Lower leg skin (tissue), 3 donors: ENCODE results near the gene SHC1.

Experiments
- POLR2A ChIP-seq, 2 donors: fragments of 450-650 bp; IDR thresholded peaks; one replicate each; pipeline ENCODE4 v1.6.1; 2016 to 2017; ENCODE audit warnings: antibody characterized with exemption in 2 of 2, mild to moderate bottlenecking in 1 of 2, moderate library complexity in 1 of 2
- TF ChIP-seq, protein P1 (sequence below), 3 donors: fragments of 450-650 bp; IDR thresholded peaks; one replicate each; pipeline ENCODE4 v1.5.1; 2016; ENCODE audit warnings: antibody characterized with exemption in 3 of 3, mild to moderate bottlenecking in 3 of 3, moderate library complexity in 2 of 3

- TF ChIP-seq, protein P1, sequence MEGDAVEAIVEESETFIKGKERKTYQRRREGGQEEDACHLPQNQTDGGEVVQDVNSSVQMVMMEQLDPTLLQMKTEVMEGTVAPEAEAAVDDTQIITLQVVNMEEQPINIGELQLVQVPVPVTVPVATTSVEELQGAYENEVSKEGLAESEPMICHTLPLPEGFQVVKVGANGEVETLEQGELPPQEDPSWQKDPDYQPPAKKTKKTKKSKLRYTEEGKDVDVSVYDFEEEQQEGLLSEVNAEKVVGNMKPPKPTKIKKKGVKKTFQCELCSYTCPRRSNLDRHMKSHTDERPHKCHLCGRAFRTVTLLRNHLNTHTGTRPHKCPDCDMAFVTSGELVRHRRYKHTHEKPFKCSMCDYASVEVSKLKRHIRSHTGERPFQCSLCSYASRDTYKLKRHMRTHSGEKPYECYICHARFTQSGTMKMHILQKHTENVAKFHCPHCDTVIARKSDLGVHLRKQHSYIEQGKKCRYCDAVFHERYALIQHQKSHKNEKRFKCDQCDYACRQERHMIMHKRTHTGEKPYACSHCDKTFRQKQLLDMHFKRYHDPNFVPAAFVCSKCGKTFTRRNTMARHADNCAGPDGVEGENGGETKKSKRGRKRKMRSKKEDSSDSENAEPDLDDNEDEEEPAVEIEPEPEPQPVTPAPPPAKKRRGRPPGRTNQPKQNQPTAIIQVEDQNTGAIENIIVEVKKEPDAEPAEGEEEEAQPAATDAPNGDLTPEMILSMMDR (IDR thresholded peaks at IDR 0.05) = no peak
- TF ChIP-seq POLR2A (IDR thresholded peaks at IDR 0.05) = no peak
Observed at GRCh38 chr1:155011437-155012025, 41.0 kb upstream of the SHC1 start.
